Panc1 (cell line): ENCODE measurements around the gene SIM2. TPM values are rescaled to one million over a fixed set of nuclear protein-coding genes. Genes with fewer than 3 reads are reported as not detected.

Experiments used
- ATAC-seq: fragments of 200-7000 bp; cut with Tn5 transposase; 2 replicates; pipeline ENCODE4 v1.9.1; 2020; ENCODE audit warnings: mild to moderate bottlenecking, moderate library complexity
- BruUV-seq: library from RNA; stranded (reverse); fragments of 400-500 nt; replicated peaks from 2 replicates; lab custom pipeline; 2021; lab: Mats Ljungman, UMichigan
- CTCF ChIA-PET: fragments of 300-600 bp; sonication (Branson Sonifier 250); formaldehyde crosslinking; loops from one replicate; lab custom pipeline; 2022; ENCODE audit warnings: antibody characterized with exemption; lab: Charles Lee
- POLR2A ChIA-PET: fragments of 300-600 bp; sonication (Branson Sonifier 250); formaldehyde crosslinking; loops from one replicate; lab custom pipeline; 2022; ENCODE audit warnings: antibody characterized with exemption; lab: Charles Lee
- DNase-seq: peaks from one replicate; pipeline ENCODE4 v3.0.0-alpha.2; 2010; ENCODE audit warnings: low read depth, low spot score
- H3K27ac ChIP-seq: 2 replicates; pipeline ENCODE4 v1.5.1; 2011; ENCODE audit warnings: mild to moderate bottlenecking, low read length, inconsistent platforms
- H3K27me3 ChIP-seq: fragments of 200-500 bp; sonication (Bioruptor generic); 2 replicates; pipeline ENCODE4 v1.6.0; 2014; ENCODE audit warnings: low read length, inconsistent platforms; ENCODE audit not compliant: control insufficient read depth, insufficient read depth
- H3K36me3 ChIP-seq: fragments of 200-500 bp; sonication (Bioruptor generic); 2 replicates; pipeline ENCODE4 v1.5.1; 2014; ENCODE audit warnings: inconsistent platforms, mild to moderate bottlenecking, low read length, moderate library complexity; ENCODE audit not compliant: control insufficient read depth, insufficient read depth
- H3K4me1 ChIP-seq: 2 replicates; pipeline ENCODE4 v1.5.1; 2011; ENCODE audit warnings: inconsistent platforms, mild to moderate bottlenecking, low read length, moderate library complexity; ENCODE audit not compliant: control insufficient read depth, insufficient read depth
- H3K4me3 ChIP-seq, 2 experiments: 2 replicates each; pipeline ENCODE4 v1.5.1; 2011 to 2012; ENCODE audit warnings: low read depth in 2 of 2, low read length in 2 of 2, mild to moderate bottlenecking in 2 of 2, inconsistent platforms in 1 of 2, moderate library complexity in 1 of 2
- H3K9me3 ChIP-seq: fragments of 200-500 bp; sonication (Bioruptor generic); 2 replicates; pipeline ENCODE4 v1.5.1; 2014; ENCODE audit warnings: low read depth, mild to moderate bottlenecking, inconsistent platforms, low read length, moderate library complexity; ENCODE audit not compliant: control insufficient read depth, insufficient read depth
- POLR2AphosphoS5 ChIP-seq: IDR thresholded peaks from 2 replicates; pipeline ENCODE4 v1.6.1; 2012; ENCODE audit warnings: mild to moderate bottlenecking, low read depth, low read length, moderate library complexity
- SIN3A ChIP-seq: IDR thresholded peaks from 2 replicates; pipeline ENCODE4 v1.6.1; 2012; ENCODE audit warnings: low read depth, mild to moderate bottlenecking, low read length, moderate library complexity, borderline replicate concordance; ENCODE audit not compliant: insufficient read depth
- TCF7L2 ChIP-seq: IDR thresholded peaks from 2 replicates; pipeline ENCODE4 v1.6.1; 2011; ENCODE audit warnings: mild to moderate bottlenecking, low read depth, low read length, inconsistent platforms
- in situ Hi-C: cut with HindIII; loops from 2 replicates; pipeline ENCODE4 v1.10.0; 2016; ENCODE audit warnings: low sequenced_read_pairs, low pct_unique_long_range_greater_than_20kb
- intact Hi-C: fragments of 100-400 bp; cut with micrococcal nuclease; formaldehyde crosslinking; loops from one replicate; pipeline ENCODE4 v1.10.0; 2022; ENCODE audit not compliant: unreplicated experiment
- total RNA-seq: library from RNA; stranded (reverse); gene quantifications from one replicate; pipeline ENCODE4 v1.2.1, GENCODE V29; 2021; ENCODE audit not compliant: unreplicated experiment
- TF ChIP-seq, protein P1 (sequence below): fragments of 450-650 bp; IDR thresholded peaks from 2 replicates; pipeline ENCODE4 v1.5.1; 2017; ENCODE audit warnings: mild to moderate bottlenecking
- TF ChIP-seq, protein P2 (sequence below), 2 experiments: IDR thresholded peaks; 2 replicates each; pipeline ENCODE4 v1.6.1; 2011 to 2012; ENCODE audit warnings: low read depth in 2 of 2, control low read depth in 1 of 2, low read length in 1 of 2, mild to moderate bottlenecking in 1 of 2, moderate library complexity in 1 of 2; ENCODE audit not compliant: insufficient read depth in 1 of 2

Gene SIM2
- total RNA-seq, 1 experiment from 2014 or later, result 11.5 TPM

DNA sequence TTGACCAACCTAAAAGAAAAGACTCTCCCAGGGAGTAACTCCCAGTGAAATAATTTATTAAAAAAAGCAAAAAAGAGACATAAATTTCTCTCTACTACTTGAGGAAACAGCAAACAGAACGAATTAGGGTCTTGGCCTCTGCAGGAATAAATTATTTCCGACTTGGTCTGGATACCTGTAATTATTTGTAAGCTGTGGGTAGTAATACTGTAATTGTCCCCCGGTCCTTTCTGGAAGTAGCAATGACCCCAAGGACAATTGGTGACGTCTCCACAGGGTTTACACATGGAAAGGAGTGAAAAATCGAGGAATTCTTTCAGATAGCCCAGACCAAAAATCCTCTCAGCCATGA lies 3.7 kb upstream of the SIM2 start:
- ChIA-PET CTCF (no interaction called here), POLR2A (no interaction called here)
- Histone ChIP-seq H3K27ac (no peak overlapping the region), H3K27me3 (no peaks in the 10 kb centered on the region), H3K4me3 (no peak overlapping the region), H3K9me3 (no peaks in the 10 kb centered on the region), H3K36me3 (no peaks in the 10 kb centered on the region; the same call in 1 of the 2 replicates), H3K4me1 (no peaks in the 10 kb centered on the region; the same call in 1 of the 2 replicates)
- intact Hi-C loops (no loop called here), in situ Hi-C loops (no loop called here)
- ATAC-seq (no peak), DNase-seq (no peak)
- TF ChIP-seq, protein P1, sequence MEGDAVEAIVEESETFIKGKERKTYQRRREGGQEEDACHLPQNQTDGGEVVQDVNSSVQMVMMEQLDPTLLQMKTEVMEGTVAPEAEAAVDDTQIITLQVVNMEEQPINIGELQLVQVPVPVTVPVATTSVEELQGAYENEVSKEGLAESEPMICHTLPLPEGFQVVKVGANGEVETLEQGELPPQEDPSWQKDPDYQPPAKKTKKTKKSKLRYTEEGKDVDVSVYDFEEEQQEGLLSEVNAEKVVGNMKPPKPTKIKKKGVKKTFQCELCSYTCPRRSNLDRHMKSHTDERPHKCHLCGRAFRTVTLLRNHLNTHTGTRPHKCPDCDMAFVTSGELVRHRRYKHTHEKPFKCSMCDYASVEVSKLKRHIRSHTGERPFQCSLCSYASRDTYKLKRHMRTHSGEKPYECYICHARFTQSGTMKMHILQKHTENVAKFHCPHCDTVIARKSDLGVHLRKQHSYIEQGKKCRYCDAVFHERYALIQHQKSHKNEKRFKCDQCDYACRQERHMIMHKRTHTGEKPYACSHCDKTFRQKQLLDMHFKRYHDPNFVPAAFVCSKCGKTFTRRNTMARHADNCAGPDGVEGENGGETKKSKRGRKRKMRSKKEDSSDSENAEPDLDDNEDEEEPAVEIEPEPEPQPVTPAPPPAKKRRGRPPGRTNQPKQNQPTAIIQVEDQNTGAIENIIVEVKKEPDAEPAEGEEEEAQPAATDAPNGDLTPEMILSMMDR, result no peak
- no peak for TF ChIP-seq POLR2AphosphoS5
- TF ChIP-seq, protein P2, sequence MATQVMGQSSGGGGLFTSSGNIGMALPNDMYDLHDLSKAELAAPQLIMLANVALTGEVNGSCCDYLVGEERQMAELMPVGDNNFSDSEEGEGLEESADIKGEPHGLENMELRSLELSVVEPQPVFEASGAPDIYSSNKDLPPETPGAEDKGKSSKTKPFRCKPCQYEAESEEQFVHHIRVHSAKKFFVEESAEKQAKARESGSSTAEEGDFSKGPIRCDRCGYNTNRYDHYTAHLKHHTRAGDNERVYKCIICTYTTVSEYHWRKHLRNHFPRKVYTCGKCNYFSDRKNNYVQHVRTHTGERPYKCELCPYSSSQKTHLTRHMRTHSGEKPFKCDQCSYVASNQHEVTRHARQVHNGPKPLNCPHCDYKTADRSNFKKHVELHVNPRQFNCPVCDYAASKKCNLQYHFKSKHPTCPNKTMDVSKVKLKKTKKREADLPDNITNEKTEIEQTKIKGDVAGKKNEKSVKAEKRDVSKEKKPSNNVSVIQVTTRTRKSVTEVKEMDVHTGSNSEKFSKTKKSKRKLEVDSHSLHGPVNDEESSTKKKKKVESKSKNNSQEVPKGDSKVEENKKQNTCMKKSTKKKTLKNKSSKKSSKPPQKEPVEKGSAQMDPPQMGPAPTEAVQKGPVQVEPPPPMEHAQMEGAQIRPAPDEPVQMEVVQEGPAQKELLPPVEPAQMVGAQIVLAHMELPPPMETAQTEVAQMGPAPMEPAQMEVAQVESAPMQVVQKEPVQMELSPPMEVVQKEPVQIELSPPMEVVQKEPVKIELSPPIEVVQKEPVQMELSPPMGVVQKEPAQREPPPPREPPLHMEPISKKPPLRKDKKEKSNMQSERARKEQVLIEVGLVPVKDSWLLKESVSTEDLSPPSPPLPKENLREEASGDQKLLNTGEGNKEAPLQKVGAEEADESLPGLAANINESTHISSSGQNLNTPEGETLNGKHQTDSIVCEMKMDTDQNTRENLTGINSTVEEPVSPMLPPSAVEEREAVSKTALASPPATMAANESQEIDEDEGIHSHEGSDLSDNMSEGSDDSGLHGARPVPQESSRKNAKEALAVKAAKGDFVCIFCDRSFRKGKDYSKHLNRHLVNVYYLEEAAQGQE (IDR thresholded peaks at IDR 0.05; ENCODE audit: insufficient read depth in 1 of 2, low read depth in 2 of 2, low read length in 1 of 2), result no peak
- no peak for TF ChIP-seq TCF7L2
- no peak for TF ChIP-seq SIN3A
- BruUV-seq, result no TSS peak

DNA sequence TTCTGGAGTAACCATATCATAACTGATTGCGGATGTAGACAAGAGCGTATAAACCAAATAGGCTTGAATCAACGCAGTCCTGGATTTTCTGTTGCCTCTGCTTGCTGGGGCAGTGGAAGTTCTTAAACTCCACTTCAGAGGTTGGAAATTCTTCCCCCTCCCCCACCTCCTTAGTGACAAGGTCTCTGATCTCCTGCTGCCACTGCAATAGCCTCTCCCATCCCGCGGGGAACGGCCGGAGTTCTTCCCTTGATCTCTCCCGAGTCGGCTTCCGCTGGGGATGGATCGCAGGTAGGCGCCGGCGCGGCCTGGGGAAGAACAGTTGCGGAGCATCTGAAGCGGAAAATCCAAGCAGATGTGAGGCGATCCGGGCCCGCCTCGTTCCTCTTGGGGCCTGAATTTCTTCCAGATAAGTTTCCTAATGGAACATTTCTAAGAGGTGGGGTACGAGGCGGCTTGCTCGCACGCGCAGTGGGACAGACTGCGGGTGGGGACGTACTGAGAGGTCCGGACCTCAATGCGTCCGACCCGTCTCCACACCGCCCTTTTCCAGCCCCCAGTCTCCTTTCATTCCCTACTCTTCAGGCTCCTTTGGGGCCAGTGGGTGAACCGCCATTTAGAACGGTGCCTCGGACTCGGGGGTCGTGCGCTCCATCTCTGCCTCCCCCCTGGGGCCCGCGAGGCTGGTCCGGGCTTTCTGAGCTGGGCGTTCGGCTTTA lies 3.1 kb upstream of the SIM2 start:
- BruUV-seq, result no TSS peak
- ATAC-seq (no peak), DNase-seq (no peak)
- ChIA-PET POLR2A (no interaction called here), CTCF (no interaction called here)
- no peaks in the 10 kb centered on the region for H3K27me3 ChIP-seq
- TF ChIP-seq, protein P2 (IDR thresholded peaks at IDR 0.05; ENCODE audit: insufficient read depth in 1 of 2, low read depth in 2 of 2, low read length in 1 of 2), result no peak
- TF ChIP-seq TCF7L2, result no peak
- TF ChIP-seq POLR2AphosphoS5, result no peak
- TF ChIP-seq SIN3A, result no peak
- TF ChIP-seq, protein P1, result no peak
- in situ Hi-C loops (no loop called here), intact Hi-C loops (no loop called here)
- no peaks in the 10 kb centered on the region; the same call in 1 of the 2 replicates for H3K36me3 ChIP-seq
- H3K27ac ChIP-seq, result no peak overlapping the region
- H3K9me3 ChIP-seq, result no peaks in the 10 kb centered on the region
- no peak overlapping the region for H3K4me3 ChIP-seq
- no peaks in the 10 kb centered on the region; the same call in 1 of the 2 replicates for H3K4me1 ChIP-seq
